Kidney (tissue), 14 donors: ENCODE results near the gene IGFALS. TPM values are rescaled to one million over a fixed set of nuclear protein-coding genes. Genes with fewer than 3 reads are reported as not detected.

Experiments used
- DNase-seq, 5 donors: peaks; one replicate each; pipeline ENCODE4 v3.0.0-alpha.2; 2013 to 2020
- FAIRE-seq: peaks from 2 replicates; lab custom pipeline; 2012; peaks lifted over from hg19 to GRCh38; lab: Jason Lieb, UNC
- H3K27ac ChIP-seq, 2 donors: one replicate each; pipeline ENCODE4 v1.7.0; 2013; ENCODE audit warnings: low read depth in 2 of 2, low read length in 2 of 2, inconsistent platforms in 1 of 2
- H3K27me3 ChIP-seq: one replicate; pipeline ENCODE4 v1.7.1; 2013; ENCODE audit warnings: low read length, inconsistent platforms; ENCODE audit not compliant: control insufficient read depth, insufficient read depth
- H3K36me3 ChIP-seq, 3 donors: one replicate each; pipeline versions ENCODE4 v1.7.0 to v1.7.1; 2013; ENCODE audit warnings: low read length in 3 of 3, control low read depth in 1 of 3, inconsistent platforms in 1 of 3; ENCODE audit not compliant: insufficient read depth in 3 of 3, control insufficient read depth in 2 of 3
- H3K4me1 ChIP-seq, 3 donors: one replicate each; pipeline versions ENCODE4 v1.7.0 to v1.7.1; 2013; ENCODE audit warnings: low read length in 3 of 3, inconsistent platforms in 1 of 3, low read depth in 1 of 3; ENCODE audit not compliant: control insufficient read depth in 2 of 3, insufficient read depth in 2 of 3
- H3K4me3 ChIP-seq, 3 donors: one replicate each; pipeline versions ENCODE4 v1.7.0 to v1.8.1; 2013; ENCODE audit warnings: low read length in 3 of 3, control low read depth in 1 of 3, inconsistent platforms in 1 of 3
- H3K9ac ChIP-seq, 3 donors: one replicate each; pipeline versions ENCODE4 v1.7.0 to v1.7.1; 2013; ENCODE audit warnings: low read length in 3 of 3, control low read depth in 1 of 3, inconsistent platforms in 1 of 3
- H3K9me3 ChIP-seq, 3 donors: one replicate each; pipeline versions ENCODE4 v1.7.0 to v1.7.1; 2013; ENCODE audit warnings: low read length in 3 of 3, control low read depth in 1 of 3, inconsistent platforms in 1 of 3; ENCODE audit not compliant: control insufficient read depth in 2 of 3, insufficient read depth in 1 of 3
- CTCF ChIP-seq: IDR thresholded peaks from 3 replicates; pipeline ENCODE4 v1.5.1; 2012; ENCODE audit warnings: mild to moderate bottlenecking, moderate library complexity, borderline replicate concordance; ENCODE audit not compliant: insufficient read depth; ENCODE audit errors: extremely low read depth
- intact Hi-C: fragments of 100-400 bp; cut with DNase I; formaldehyde crosslinking; loops from one replicate; pipeline ENCODE4 v1.11.1; 2022
- polyA plus RNA-seq: library from polyadenylated mRNA; stranded (reverse); fragments of 350-450 nt; fragmentation: Illumina TruSeq; extraction: RNeasy Lipid Tissue Mini Kit (QIAGEN cat#74804); gene quantifications from one replicate; pipeline ENCODE4 v1.2.3, GENCODE V29; 2014; ENCODE audit warnings: low read depth, low replicate concordance; ENCODE audit not compliant: insufficient read depth
- total RNA-seq: library from RNA; stranded (reverse); fragmentation: NEBNext Ultra II Directional; extraction: Animal tissue kit (Norgen Biotek cat#: 25700); gene quantifications from one replicate; pipeline ENCODE4 v1.2.1, GENCODE V29; 2021
- donor health status: control.
- donor health status: control.
- donor health status: control.
- donor health status: control.
- donor health status: control.
- donor health status: DM: yes; HTN: yes; CAD: no.
- donor health status: Normal renal cell carcinoma (clear cell type).

Gene IGFALS
- total and polyA plus RNA-seq, 2 donors from 2014 or later = 1.4 to 2.9 TPM

GRCh38 chr16:1775006-1775845 lies 18.3 kb downstream of the IGFALS start:
- no peak overlapping the region for H3K4me3 ChIP-seq
- H3K27me3 ChIP-seq = no peaks in the 10 kb centered on the region
- peak in 1 of 5 donors; percentile 48 for DNase-seq
- H3K27ac ChIP-seq = no peak overlapping the region
- no peak for TF ChIP-seq CTCF
- no peak for FAIRE-seq
- peaks cover 0 to 9% (median 4%) of the 10 kb centered on the region in 3 donors for H3K36me3 ChIP-seq
- no peak overlapping the region for H3K9ac ChIP-seq
- H3K4me1 ChIP-seq = peaks cover 0 to 26% (median 6%) of the 10 kb centered on the region in 3 donors
- intact Hi-C loops = no loop called here
- H3K9me3 ChIP-seq = no peaks in the 10 kb centered on the region

- FAIRE-seq (no peak), DNase-seq (peak in 1 of 5 donors; percentile 52)
- no peaks in the 10 kb centered on the region for H3K27me3 ChIP-seq
- H3K9ac ChIP-seq = peak overlapping the region in 1 of 3 donors; percentile 55
- TF ChIP-seq CTCF = no peak
- H3K4me1 ChIP-seq = peaks cover 0 to 24% (median 6%) of the 10 kb centered on the region in 3 donors
- peaks cover 0 to 4% (median 4%) of the 10 kb centered on the region in 3 donors for H3K36me3 ChIP-seq
- H3K4me3 ChIP-seq = peak overlapping the region in 1 of 3 donors; percentile 76
- H3K9me3 ChIP-seq = no peaks in the 10 kb centered on the region
- intact Hi-C loops = no loop called here
- no peak overlapping the region for H3K27ac ChIP-seq
Observed at GRCh38 chr16:1774448-1774780, 19.1 kb downstream of the IGFALS start.

- TF ChIP-seq CTCF = no peak
- Histone ChIP-seq H3K27ac (peak overlapping the region; percentile 32 to 85), H3K9ac (peak overlapping the region in 2 of 3 donors; percentile 55), H3K36me3 (peaks cover 0 to 4% (median 4%) of the 10 kb centered on the region in 3 donors), H3K9me3 (no peaks in the 10 kb centered on the region), H3K4me1 (peaks cover 0 to 24% (median 6%) of the 10 kb centered on the region in 3 donors), H3K27me3 (no peaks in the 10 kb centered on the region), H3K4me3 (peak overlapping the region; percentile 58 to 81 (median 76))
- FAIRE-seq (no peak), DNase-seq (peak in 1 of 5 donors; percentile 21)
- intact Hi-C loops = no loop called here
Observed at GRCh38 chr16:1773703-1774447, 19.6 kb downstream of the IGFALS start.
